Large intestine (tissue), 3 donors: ENCODE results near the gene HSD17B12. TPM values are rescaled to one million over a fixed set of nuclear protein-coding genes. Genes with fewer than 3 reads are reported as not detected.

Experiments used
- DNase-seq, 2 donors: peaks; one replicate each; pipeline versions ENCODE4 v3.0.0 to v3.0.0-alpha.2; 2013
- H3K27ac ChIP-seq: one replicate; pipeline ENCODE4 v1.5.1; 2013; ENCODE audit warnings: low read length
- H3K27me3 ChIP-seq: 2 replicates; pipeline ENCODE4 v1.6.1; 2013; ENCODE audit warnings: low read length; ENCODE audit not compliant: control insufficient read depth, insufficient read depth
- H3K36me3 ChIP-seq: 2 replicates; pipeline ENCODE4 v1.6.1; 2013; ENCODE audit warnings: low read length; ENCODE audit not compliant: control insufficient read depth, insufficient read depth
- H3K4me1 ChIP-seq: one replicate; pipeline ENCODE4 v1.6.1; 2013; ENCODE audit warnings: low read length; ENCODE audit not compliant: control insufficient read depth, insufficient read depth
- H3K4me3 ChIP-seq: one replicate; pipeline ENCODE4 v1.5.1; 2013; ENCODE audit warnings: low read length
- H3K9me3 ChIP-seq: one replicate; pipeline ENCODE4 v1.6.1; 2013; ENCODE audit warnings: mild to moderate bottlenecking, low read depth, low read length, moderate library complexity; ENCODE audit not compliant: control insufficient read depth
- WGBS: methylation state at CpG from one replicate; pipeline ENCODE4 v1.1.5; 2013; ENCODE audit warnings: low lambda C conversion rate; ENCODE audit not compliant: insufficient coverage; 5-methylcytosine and 5-hydroxymethylcytosine counted together
- polyA plus RNA-seq: library from polyadenylated mRNA; unstranded; fragments of 120-200 nt; gene quantifications from one replicate; pipeline ENCODE4 v1.2.1, GENCODE V29; 2013

HSD17B12 gene
- polyA plus RNA-seq, 1 donor: 84.4 TPM

- Histone ChIP-seq H3K4me3 (no peak overlapping the region), H3K4me1 (no peaks in the 10 kb centered on the region), H3K27ac (no peak overlapping the region), H3K36me3 (peaks cover 11% of the 10 kb centered on the region), H3K9me3 (no peaks in the 10 kb centered on the region), H3K27me3 (no peaks in the 10 kb centered on the region)
- DNase-seq: no peak
- 88% methylated on average over 1 of the region's 1 CpG for WGBS
Measured at GRCh38 chr11:43818220-43818619, 137.7 kb downstream of the HSD17B12 start.

GRCh38 chr11:43819926-43820325 lies 139.4 kb downstream of the HSD17B12 start:
- DNase-seq: no peak
- Histone ChIP-seq H3K27me3 (no peaks in the 10 kb centered on the region), H3K27ac (no peak overlapping the region), H3K4me3 (no peak overlapping the region), H3K9me3 (no peaks in the 10 kb centered on the region), H3K4me1 (no peaks in the 10 kb centered on the region), H3K36me3 (peaks cover 23% of the 10 kb centered on the region)
- WGBS: no CpG with 5 or more reads among the region's 2 CpGs

GRCh38 chr11:43823316-43823715 lies 142.8 kb downstream of the HSD17B12 start:
- WGBS: 100% methylated on average over 2 of the region's 6 CpGs
- H3K36me3 ChIP-seq: peaks cover 20% of the 10 kb centered on the region

GRCh38 chr11:43823851-43824250 lies 143.3 kb downstream of the HSD17B12 start:
- Histone ChIP-seq H3K4me3 (no peak overlapping the region), H3K4me1 (no peaks in the 10 kb centered on the region), H3K36me3 (peaks cover 20% of the 10 kb centered on the region), H3K27ac (no peak overlapping the region), H3K9me3 (no peaks in the 10 kb centered on the region), H3K27me3 (no peaks in the 10 kb centered on the region)
- no peak for DNase-seq
- 100% methylated on average over 2 of the region's 5 CpGs for WGBS

More at GRCh38 chr11:43823316-43823715, 142.8 kb downstream of the HSD17B12 start:
- Histone ChIP-seq H3K4me3 (no peak overlapping the region), H3K4me1 (no peaks in the 10 kb centered on the region), H3K27me3 (no peaks in the 10 kb centered on the region), H3K27ac (no peak overlapping the region), H3K9me3 (no peaks in the 10 kb centered on the region)
- DNase-seq: no peak

GRCh38 chr11:43825217-43825816 lies 144.8 kb downstream of the HSD17B12 start:
- Histone ChIP-seq H3K4me3 (no peak overlapping the region), H3K9me3 (no peaks in the 10 kb centered on the region), H3K36me3 (peaks cover 16% of the 10 kb centered on the region), H3K27me3 (no peaks in the 10 kb centered on the region), H3K4me1 (no peaks in the 10 kb centered on the region), H3K27ac (no peak overlapping the region)
- 100% methylated on average over 1 of the region's 5 CpGs for WGBS
- no peak for DNase-seq

- no peak overlapping the region for H3K27ac ChIP-seq
- WGBS: no CpG with 5 or more reads among the region's 5 CpGs
- no peaks in the 10 kb centered on the region for H3K36me3 ChIP-seq
- no peak overlapping the region for H3K4me3 ChIP-seq
- H3K27me3 ChIP-seq: no peaks in the 10 kb centered on the region
- H3K4me1 ChIP-seq: no peaks in the 10 kb centered on the region
- DNase-seq: no peak
- no peaks in the 10 kb centered on the region for H3K9me3 ChIP-seq
Measured at GRCh38 chr11:43830928-43831440, 150.4 kb downstream of the HSD17B12 start.

- no CpG with 5 or more reads among the region's 4 CpGs for WGBS
- Histone ChIP-seq H3K4me1 (no peaks in the 10 kb centered on the region), H3K36me3 (no peaks in the 10 kb centered on the region), H3K4me3 (no peak overlapping the region), H3K27me3 (no peaks in the 10 kb centered on the region), H3K9me3 (no peaks in the 10 kb centered on the region), H3K27ac (no peak overlapping the region)
- DNase-seq: no peak
Measured at GRCh38 chr11:43832536-43832935, 152.0 kb downstream of the HSD17B12 start.

GRCh38 chr11:43833657-43834073 lies 153.1 kb downstream of the HSD17B12 start:
- DNase-seq: peak; percentile 24 to 37
- Histone ChIP-seq H3K9me3 (no peaks in the 10 kb centered on the region), H3K4me3 (no peak overlapping the region), H3K36me3 (no peaks in the 10 kb centered on the region), H3K27ac (peak overlapping the region; percentile 38), H3K4me1 (no peaks in the 10 kb centered on the region), H3K27me3 (no peaks in the 10 kb centered on the region)
- no CpG with 5 or more reads among the region's 1 CpG for WGBS

- H3K9me3 ChIP-seq: no peaks in the 10 kb centered on the region
- DNase-seq: no peak
- no peaks in the 10 kb centered on the region for H3K4me1 ChIP-seq
- no peaks in the 10 kb centered on the region for H3K36me3 ChIP-seq
- WGBS: no CpG with 5 or more reads among the region's 2 CpGs
- no peaks in the 10 kb centered on the region for H3K27me3 ChIP-seq
- H3K4me3 ChIP-seq: no peak overlapping the region
- H3K27ac ChIP-seq: peak overlapping the region; percentile 1
Measured at GRCh38 chr11:43834286-43834685, 153.7 kb downstream of the HSD17B12 start.

GRCh38 chr11:43835104-43835503 lies 154.6 kb downstream of the HSD17B12 start:
- H3K27ac ChIP-seq: peak overlapping the region; percentile 38
- peak; percentile 26 to 55 for DNase-seq

GRCh38 chr11:43837879-43838278 lies 157.3 kb downstream of the HSD17B12 start:
- 90% methylated on average over 3 of the region's 4 CpGs for WGBS
- H3K4me1 ChIP-seq: no peaks in the 10 kb centered on the region
- no peak overlapping the region for H3K27ac ChIP-seq
- peaks cover 6% of the 10 kb centered on the region for H3K36me3 ChIP-seq
- H3K27me3 ChIP-seq: no peaks in the 10 kb centered on the region
- H3K4me3 ChIP-seq: no peak overlapping the region
- no peaks in the 10 kb centered on the region for H3K9me3 ChIP-seq
- DNase-seq: no peak

More at GRCh38 chr11:43835104-43835503, 154.6 kb downstream of the HSD17B12 start:
- Histone ChIP-seq H3K36me3 (no peaks in the 10 kb centered on the region), H3K4me1 (no peaks in the 10 kb centered on the region), H3K27me3 (no peaks in the 10 kb centered on the region), H3K4me3 (no peak overlapping the region), H3K9me3 (no peaks in the 10 kb centered on the region)
- 100% methylated on average over 1 of the region's 7 CpGs for WGBS
